Tibial nerve (tissue), 4 donors: ENCODE results near the gene LRRTM4. TPM values are rescaled to one million over a fixed set of nuclear protein-coding genes. Genes with fewer than 3 reads are reported as not detected.

ENCODE experiments used
- DNase-seq, 2 donors: peaks; one replicate each; pipeline ENCODE4 v3.0.0-alpha.2; 2019; ENCODE audit warnings: low spot score in 2 of 2
- H3K27ac ChIP-seq, 4 donors: fragments of 200-600 bp; sonication (generic) in 3 of 4; one replicate each; pipeline ENCODE4 v1.5.1; 2017 to 2019; ENCODE audit warnings: mild to moderate bottlenecking in 1 of 4
- H3K27me3 ChIP-seq, 2 donors: fragments of 200-600 bp; sonication (generic) in 1 of 2; one replicate each; pipeline versions ENCODE4 v1.5.1 to v1.6.0; 2017 to 2019
- H3K36me3 ChIP-seq, 3 donors: fragments of 200-600 bp; sonication (generic); one replicate each; pipeline ENCODE4 v1.5.1; 2018 to 2019
- H3K4me1 ChIP-seq, 4 donors: fragments of 200-600 bp; sonication (generic) in 3 of 4; one replicate each; pipeline ENCODE4 v1.5.1; 2017 to 2019
- H3K4me3 ChIP-seq, 4 donors: fragments of 200-600 bp; sonication (generic) in 3 of 4; one replicate each; pipeline ENCODE4 v1.5.1; 2017 to 2019; ENCODE audit warnings: mild to moderate bottlenecking in 1 of 4, moderate library complexity in 1 of 4
- H3K9me3 ChIP-seq, 4 donors: fragments of 200-600 bp; sonication (generic) in 3 of 4; one replicate each; pipeline ENCODE4 v1.5.1; 2017 to 2019
- EP300 ChIP-seq, 2 donors: sonication (generic); formaldehyde crosslinking; IDR thresholded peaks; one replicate each; pipeline ENCODE4 v1.6.1; 2017; ENCODE audit warnings: antibody characterized with exemption in 2 of 2, mild to moderate bottlenecking in 1 of 2
- POLR2A ChIP-seq, 2 donors: fragments of 450-650 bp; IDR thresholded peaks; one replicate each; pipeline ENCODE4 v1.6.1; 2017; ENCODE audit warnings: antibody characterized with exemption in 2 of 2, mild to moderate bottlenecking in 2 of 2, moderate library complexity in 2 of 2
- WGBS, 2 donors: methylation state at CpG; one replicate each; pipeline ENCODE4 v1.1.5; 2018; 5-methylcytosine and 5-hydroxymethylcytosine counted together
- total RNA-seq, 4 donors: library from RNA; depleted of rRNA; stranded (reverse); fragments of >200 nt; gene quantifications; one replicate each; pipeline ENCODE4 v1.1.0, GENCODE V29; 2016
- TF ChIP-seq, protein P1 (sequence below), 5 experiments: fragments of 200-600 bp in 3 of 5; fragments of 450-650 bp in 2 of 5; sonication (generic) in 3 of 5; IDR thresholded peaks; one replicate each; pipeline ENCODE4 v1.5.1; 2016 to 2019; ENCODE audit warnings: antibody characterized with exemption in 5 of 5, mild to moderate bottlenecking in 3 of 5, moderate library complexity in 2 of 5

LRRTM4 gene
- total RNA-seq, 4 donors from 2014 or later, result 2.9 to 8.1 (median 7.6) TPM

DNA sequence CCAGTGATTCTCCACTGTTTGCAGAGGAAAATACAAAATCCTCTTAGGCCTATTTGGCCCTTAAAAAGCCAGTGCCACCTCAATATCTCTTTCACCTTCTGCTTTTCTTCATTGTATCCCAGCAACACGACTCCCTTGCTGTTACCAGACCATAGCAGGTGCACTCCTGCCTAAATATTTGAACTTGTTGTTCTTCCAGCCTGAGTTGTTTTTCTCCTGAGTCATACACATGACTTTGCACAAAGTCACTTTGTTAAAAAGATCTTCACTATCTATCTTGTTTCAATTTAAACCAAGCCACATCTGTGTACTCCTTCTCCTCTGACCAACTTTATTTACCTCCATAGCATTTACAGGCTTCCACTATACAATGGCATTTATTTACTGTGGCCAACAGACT is 103.6 kb downstream of the LRRTM4 start:
- WGBS, 2 donors, result 74 to 77% methylated on average over 1 of the region's 1 CpG
- no peak for DNase-seq
- H3K4me3 ChIP-seq, result no peak overlapping the region
- H3K9me3 ChIP-seq, result no peaks in the 10 kb centered on the region
- H3K27me3 ChIP-seq, result no peaks in the 10 kb centered on the region
- no peak overlapping the region for H3K27ac ChIP-seq
- H3K36me3 ChIP-seq, result no peaks in the 10 kb centered on the region
- H3K4me1 ChIP-seq, result no peaks in the 10 kb centered on the region
- TF ChIP-seq, protein P1, sequence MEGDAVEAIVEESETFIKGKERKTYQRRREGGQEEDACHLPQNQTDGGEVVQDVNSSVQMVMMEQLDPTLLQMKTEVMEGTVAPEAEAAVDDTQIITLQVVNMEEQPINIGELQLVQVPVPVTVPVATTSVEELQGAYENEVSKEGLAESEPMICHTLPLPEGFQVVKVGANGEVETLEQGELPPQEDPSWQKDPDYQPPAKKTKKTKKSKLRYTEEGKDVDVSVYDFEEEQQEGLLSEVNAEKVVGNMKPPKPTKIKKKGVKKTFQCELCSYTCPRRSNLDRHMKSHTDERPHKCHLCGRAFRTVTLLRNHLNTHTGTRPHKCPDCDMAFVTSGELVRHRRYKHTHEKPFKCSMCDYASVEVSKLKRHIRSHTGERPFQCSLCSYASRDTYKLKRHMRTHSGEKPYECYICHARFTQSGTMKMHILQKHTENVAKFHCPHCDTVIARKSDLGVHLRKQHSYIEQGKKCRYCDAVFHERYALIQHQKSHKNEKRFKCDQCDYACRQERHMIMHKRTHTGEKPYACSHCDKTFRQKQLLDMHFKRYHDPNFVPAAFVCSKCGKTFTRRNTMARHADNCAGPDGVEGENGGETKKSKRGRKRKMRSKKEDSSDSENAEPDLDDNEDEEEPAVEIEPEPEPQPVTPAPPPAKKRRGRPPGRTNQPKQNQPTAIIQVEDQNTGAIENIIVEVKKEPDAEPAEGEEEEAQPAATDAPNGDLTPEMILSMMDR (IDR thresholded peaks at IDR 0.05), result no peak
- TF ChIP-seq EP300 (IDR thresholded peaks at IDR 0.05) (no peak), POLR2A (IDR thresholded peaks at IDR 0.05) (no peak)

DNA sequence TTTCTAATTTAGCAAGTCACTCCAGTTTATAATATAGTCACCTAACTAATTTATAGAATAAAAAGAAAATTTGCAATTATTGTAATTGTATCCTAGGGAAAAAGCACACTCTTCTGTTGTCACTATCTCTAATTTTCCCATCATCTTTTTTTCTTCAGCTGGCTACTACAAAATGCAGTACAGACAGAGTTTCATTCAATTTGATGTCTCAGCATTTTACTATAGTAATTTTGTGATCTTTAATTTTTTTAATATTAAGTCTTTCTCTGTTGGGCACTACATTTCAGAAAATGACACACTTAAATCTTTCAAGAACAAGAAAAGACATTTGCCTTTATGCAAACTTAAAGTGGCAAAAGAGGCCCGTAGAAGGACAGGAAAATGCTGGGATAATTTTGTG is 118.0 kb downstream of the LRRTM4 start:
- Histone ChIP-seq H3K9me3 (no peaks in the 10 kb centered on the region), H3K36me3 (no peaks in the 10 kb centered on the region), H3K4me3 (no peak overlapping the region), H3K27ac (no peak overlapping the region), H3K27me3 (no peaks in the 10 kb centered on the region), H3K4me1 (no peaks in the 10 kb centered on the region)
- TF ChIP-seq, protein P1 (IDR thresholded peaks at IDR 0.05), result no peak
- TF ChIP-seq POLR2A (IDR thresholded peaks at IDR 0.05) (no peak), EP300 (IDR thresholded peaks at IDR 0.05) (no peak)
- WGBS, 2 donors, result 87 to 93% methylated on average over 1 of the region's 1 CpG
- DNase-seq, result no peak

DNA sequence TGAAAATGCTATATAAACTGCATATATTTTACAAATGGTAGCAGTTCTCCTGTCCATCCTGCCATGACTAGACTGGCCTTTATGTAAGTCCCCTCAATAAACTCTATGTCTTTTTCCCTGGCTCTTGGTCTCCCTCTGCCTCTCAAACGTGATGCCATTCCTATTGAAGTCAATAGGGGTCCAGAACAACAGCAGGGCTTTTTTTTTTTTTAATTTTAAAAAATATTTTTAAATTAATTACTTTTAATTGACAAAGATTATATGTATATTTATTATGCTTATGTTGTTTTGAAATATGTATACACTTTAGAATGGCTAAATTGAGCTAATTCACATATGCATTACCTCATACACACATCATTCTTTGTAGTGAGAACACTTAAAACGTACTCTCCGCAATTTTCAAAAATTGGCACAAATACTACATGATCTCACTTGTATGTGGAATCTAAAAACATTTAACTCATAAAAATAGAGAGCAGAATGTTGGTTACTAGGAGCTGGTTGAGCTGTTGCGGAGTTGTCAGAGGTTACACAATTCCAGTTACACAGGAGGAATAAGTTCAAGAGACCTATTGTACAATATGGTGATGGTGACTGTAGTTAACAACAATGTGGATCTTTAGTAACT is 123.1 kb downstream of the LRRTM4 start:
- H3K4me1 ChIP-seq, result no peaks in the 10 kb centered on the region
- no peak for DNase-seq
- no peaks in the 10 kb centered on the region for H3K27me3 ChIP-seq
- no peak for TF ChIP-seq POLR2A (IDR thresholded peaks at IDR 0.05)
- TF ChIP-seq EP300 (IDR thresholded peaks at IDR 0.05), result no peak
- TF ChIP-seq, protein P1 (IDR thresholded peaks at IDR 0.05), result no peak
- no peaks in the 10 kb centered on the region for H3K9me3 ChIP-seq
- 49 to 54% methylated on average over 4 of the region's 4 CpGs for WGBS, 2 donors
- H3K4me3 ChIP-seq, result no peak overlapping the region
- H3K36me3 ChIP-seq, result no peaks in the 10 kb centered on the region
- no peak overlapping the region for H3K27ac ChIP-seq

DNA sequence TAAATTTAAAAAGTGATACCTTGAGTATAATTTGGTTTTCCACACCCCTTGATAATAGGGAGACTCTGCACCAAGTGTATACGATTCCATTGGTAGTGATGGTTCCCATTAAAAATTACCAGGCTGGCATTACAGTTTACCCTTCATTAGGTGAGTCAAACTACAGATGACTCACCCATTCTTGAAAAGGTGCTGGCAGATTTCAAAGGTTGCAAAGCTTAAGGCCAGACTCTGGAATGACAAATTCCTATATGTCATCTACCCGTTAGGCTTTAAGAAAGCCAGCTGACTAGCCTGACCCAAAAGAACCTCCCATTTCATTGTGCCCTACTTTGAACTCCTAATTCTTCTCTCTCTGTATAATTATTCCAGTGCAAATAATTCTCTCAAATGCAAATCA is 124.4 kb downstream of the LRRTM4 start:
- Histone ChIP-seq H3K4me3 (no peak overlapping the region), H3K27me3 (no peaks in the 10 kb centered on the region), H3K27ac (no peak overlapping the region), H3K9me3 (no peaks in the 10 kb centered on the region), H3K36me3 (no peaks in the 10 kb centered on the region), H3K4me1 (no peaks in the 10 kb centered on the region)
- TF ChIP-seq EP300 (IDR thresholded peaks at IDR 0.05) (no peak), POLR2A (IDR thresholded peaks at IDR 0.05) (no peak)
- TF ChIP-seq, protein P1 (IDR thresholded peaks at IDR 0.05), result no peak
- no peak for DNase-seq
- 92 to 95% methylated on average over 2 of the region's 2 CpGs for WGBS, 2 donors

DNA sequence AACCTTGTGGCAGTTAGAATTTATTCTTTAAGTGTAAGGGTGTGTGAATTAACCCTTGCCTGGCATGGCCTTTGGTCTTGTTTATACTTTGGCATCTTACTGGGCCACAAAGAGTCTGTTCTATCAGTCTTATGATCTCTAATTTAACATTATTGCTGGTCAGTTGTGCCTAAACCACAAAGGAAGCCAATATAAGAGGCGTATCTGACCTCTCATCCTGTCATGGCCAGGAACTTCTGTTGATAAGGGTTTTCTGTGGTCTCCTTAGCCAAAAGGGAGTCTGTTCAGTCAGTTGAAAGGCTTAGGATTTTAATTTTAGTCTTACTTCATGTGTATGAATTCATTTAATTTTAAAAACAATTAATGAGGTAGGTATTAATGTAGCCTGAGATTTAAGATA is 127.2 kb downstream of the LRRTM4 start:
- Histone ChIP-seq H3K27ac (no peak overlapping the region), H3K9me3 (no peaks in the 10 kb centered on the region), H3K4me3 (no peak overlapping the region), H3K27me3 (no peaks in the 10 kb centered on the region), H3K4me1 (no peaks in the 10 kb centered on the region), H3K36me3 (no peaks in the 10 kb centered on the region)
- WGBS, 2 donors, result 65 to 91% methylated on average over 1 of the region's 1 CpG
- DNase-seq, result no peak
- TF ChIP-seq, protein P1 (IDR thresholded peaks at IDR 0.05), result no peak
- TF ChIP-seq POLR2A (IDR thresholded peaks at IDR 0.05) (no peak), EP300 (IDR thresholded peaks at IDR 0.05) (no peak)
